Thoracic aorta (tissue), 2 donors: ENCODE measurements around the gene MIGA2. TPM values are rescaled to one million over a fixed set of nuclear protein-coding genes. Genes with fewer than 3 reads are reported as not detected.

ENCODE experiments used
- ATAC-seq: fragments of 150-250 bp; one replicate; pipeline ENCODE4 v1.8.0; 2017; ENCODE audit warnings: low read depth; ENCODE audit not compliant: insufficient number of reproducible peaks, low FRiP score
- DNase-seq: peaks from one replicate; pipeline ENCODE4 v3.0.0-alpha.2; 2020; ENCODE audit warnings: low spot score
- H3K27ac ChIP-seq, 2 donors: fragments of 200-600 bp; sonication (generic); 1 replicate in 1 of 2; 2 replicates in 1 of 2; pipeline ENCODE4 v1.5.1; 2016; ENCODE audit warnings: mild to moderate bottlenecking in 2 of 2, moderate library complexity in 2 of 2
- H3K27me3 ChIP-seq: fragments of 200-600 bp; sonication (generic); replicated peaks from 2 replicates; pipeline ENCODE4 v1.6.0; 2016; ENCODE audit warnings: mild to moderate bottlenecking; ENCODE audit not compliant: insufficient read depth
- H3K36me3 ChIP-seq: fragments of 200-600 bp; sonication (generic); one replicate; pipeline ENCODE4 v1.5.1; 2016
- H3K4me1 ChIP-seq, 2 donors: fragments of 200-600 bp; sonication (generic); 1 replicate in 1 of 2; 2 replicates in 1 of 2; pipeline versions ENCODE4 v1.5.1 to v1.6.0; 2016; ENCODE audit warnings: low read depth in 2 of 2, mild to moderate bottlenecking in 1 of 2; ENCODE audit not compliant: control insufficient read depth in 1 of 2
- H3K4me3 ChIP-seq: fragments of 200-600 bp; sonication (generic); 2 replicates; pipeline ENCODE4 v1.5.1; 2016; ENCODE audit warnings: mild to moderate bottlenecking
- H3K9me3 ChIP-seq: fragments of 200-600 bp; sonication (generic); 2 replicates; pipeline ENCODE4 v1.5.1; 2016
- CTCF ChIP-seq: fragments of 200-600 bp; sonication (generic); IDR thresholded peaks from one replicate; pipeline ENCODE4 v1.5.1; 2019; ENCODE audit warnings: antibody characterized with exemption
- total RNA-seq, 2 donors: library from RNA; depleted of rRNA; stranded (reverse); fragments of >200 nt; gene quantifications; one replicate each; pipeline versions ENCODE4 v1.1.0 to v1.2.3, GENCODE V29; 2016

Gene MIGA2
- total RNA-seq, 2 donors from 2014 or later = 30.3 to 31.3 TPM

GRCh38 chr9:129060991-129061390 lies 24.6 kb downstream of the MIGA2 start:
- no peak for TF ChIP-seq CTCF
- no peak overlapping the region for H3K27ac ChIP-seq
- no peak for DNase-seq
- H3K9me3 ChIP-seq = no peaks in the 10 kb centered on the region
- no peaks in the 10 kb centered on the region for H3K27me3 ChIP-seq
- no peaks in the 10 kb centered on the region for H3K4me1 ChIP-seq
- H3K4me3 ChIP-seq = no peak overlapping the region
- H3K36me3 ChIP-seq = peaks cover 38% of the 10 kb centered on the region
- ATAC-seq = no peak

DNA sequence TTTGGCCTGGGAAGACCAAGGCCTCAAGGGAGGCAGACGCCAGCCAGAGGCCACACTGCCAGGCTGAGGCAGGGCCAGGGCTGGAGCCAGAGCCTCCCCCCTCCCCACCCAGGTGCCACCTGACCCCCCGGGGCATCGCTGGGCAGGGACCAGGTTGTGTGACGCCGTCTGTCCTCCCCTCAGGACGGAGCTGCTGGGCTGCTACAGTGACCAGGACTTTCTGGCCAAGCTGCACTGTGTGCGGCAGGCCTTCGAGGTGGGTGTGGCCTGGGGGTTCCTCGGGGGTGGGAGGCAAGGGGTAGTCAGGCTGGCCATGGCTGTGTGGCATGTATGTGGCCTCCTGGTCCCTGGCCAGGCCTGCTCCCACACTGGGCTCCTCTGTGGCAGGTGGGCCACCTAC lies 26.6 kb downstream of the MIGA2 start:
- H3K36me3 ChIP-seq = peaks cover 46% of the 10 kb centered on the region

DNA sequence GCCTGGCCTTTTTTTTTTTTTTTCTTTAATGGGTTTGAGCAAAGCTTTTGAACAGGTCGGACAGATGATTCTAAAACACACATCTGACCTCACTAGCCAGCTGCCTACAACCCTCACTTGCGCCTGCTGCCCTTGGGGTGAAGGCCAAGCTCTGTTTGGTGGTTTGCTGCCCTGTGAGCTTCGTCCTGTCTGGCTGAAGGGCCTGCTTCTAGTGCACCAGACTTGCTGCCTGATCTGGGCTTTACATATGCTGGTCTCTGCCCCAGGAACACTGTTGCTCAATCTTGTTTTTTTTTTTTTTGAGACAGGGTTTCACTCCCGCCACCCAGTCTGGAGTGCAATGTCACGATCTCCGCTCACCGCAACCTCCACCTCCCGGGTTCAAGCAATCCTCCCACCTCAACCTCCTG lies 28.1 kb downstream of the MIGA2 start:
- TF ChIP-seq CTCF = no peak
- H3K36me3 ChIP-seq = peaks cover 38% of the 10 kb centered on the region
- no peaks in the 10 kb centered on the region for H3K27me3 ChIP-seq
- no peaks in the 10 kb centered on the region for H3K4me1 ChIP-seq
- DNase-seq (no peak), ATAC-seq (no peak)
- no peak overlapping the region for H3K27ac ChIP-seq
- no peak overlapping the region for H3K4me3 ChIP-seq
- H3K9me3 ChIP-seq = no peaks in the 10 kb centered on the region

More for the DNA sequence above, 26.6 kb downstream of the MIGA2 start:
- no peak for TF ChIP-seq CTCF
- DNase-seq (no peak), ATAC-seq (no peak)
- H3K4me3 ChIP-seq = no peak overlapping the region
- no peak overlapping the region for H3K27ac ChIP-seq
- no peaks in the 10 kb centered on the region for H3K27me3 ChIP-seq
- no peaks in the 10 kb centered on the region for H3K4me1 ChIP-seq
- no peaks in the 10 kb centered on the region for H3K9me3 ChIP-seq

GRCh38 chr9:129068110-129068509 lies 31.7 kb downstream of the MIGA2 start:
- no peak for TF ChIP-seq CTCF

DNA sequence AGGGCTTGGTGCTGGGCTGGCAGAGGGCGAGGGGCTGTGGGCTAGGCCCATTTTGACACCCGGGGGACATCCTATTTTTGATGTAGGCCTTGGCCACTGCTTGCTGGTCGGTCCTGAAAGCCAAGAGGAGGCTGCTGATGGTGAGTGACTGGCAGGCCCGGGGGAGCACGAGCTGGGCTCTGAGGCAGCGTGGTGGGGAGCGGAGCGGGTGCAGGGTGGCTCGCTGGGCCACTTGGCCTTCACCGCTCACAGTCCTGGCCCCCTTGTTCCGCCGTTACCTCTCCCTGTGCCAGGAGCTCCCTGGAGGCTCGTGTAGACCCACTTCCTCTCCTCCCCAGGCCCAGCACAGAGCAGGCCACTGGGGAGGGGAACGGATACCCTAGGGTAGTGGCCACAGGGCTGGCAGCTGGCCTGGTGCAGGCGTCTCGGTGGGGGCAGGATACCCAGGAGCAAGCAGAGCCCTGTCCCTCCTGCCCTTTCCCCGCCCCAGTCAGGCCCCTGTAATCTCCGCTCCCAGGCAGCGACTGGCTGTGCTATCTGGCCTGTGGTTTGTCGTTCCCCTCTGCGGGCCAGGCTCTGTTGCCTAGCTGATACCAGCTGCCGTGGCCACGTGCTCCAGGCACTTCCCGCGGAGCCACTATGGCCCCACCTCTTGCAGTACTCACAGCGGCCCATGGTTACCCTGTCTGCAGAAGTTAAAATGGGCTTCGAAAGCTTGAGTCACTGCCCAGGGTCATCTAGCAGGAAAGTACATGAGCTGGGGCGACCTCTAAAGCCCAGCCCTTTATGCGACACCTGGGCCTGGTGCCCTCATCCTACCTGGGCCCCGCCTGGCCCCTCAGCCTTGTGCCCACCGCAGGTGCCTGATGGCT lies 32.8 kb downstream of the MIGA2 start:
- no peak for TF ChIP-seq CTCF
- no peak for DNase-seq
- Histone ChIP-seq H3K9me3 (no peaks in the 10 kb centered on the region), H3K36me3 (peaks cover 14% of the 10 kb centered on the region), H3K4me3 (no peak overlapping the region), H3K4me1 (no peaks in the 10 kb centered on the region), H3K27me3 (no peaks in the 10 kb centered on the region), H3K27ac (no peak overlapping the region)
- ATAC-seq = no peak

More at GRCh38 chr9:129068110-129068509, 31.7 kb downstream of the MIGA2 start:
- Histone ChIP-seq H3K27ac (no peak overlapping the region), H3K27me3 (no peaks in the 10 kb centered on the region), H3K36me3 (peaks cover 17% of the 10 kb centered on the region), H3K4me3 (no peak overlapping the region), H3K4me1 (no peaks in the 10 kb centered on the region), H3K9me3 (no peaks in the 10 kb centered on the region)
- ATAC-seq (no peak), DNase-seq (no peak)
